Stimulated activated CD4-positive, alpha-beta T cell treated with anti-CD3 and anti-CD28 coated beads, Interleukin-4, amount 100 ng/mL, for 1 hour (primary cell): ENCODE data around the gene SLC44A5.
"Not testable (repeated sequence)": the region's sequence is repeated elsewhere in the genome, so short reads cannot be mapped to it uniquely, and the experiment has no call there.

ENCODE experiments used
- DNase-seq: peaks from one replicate; pipeline ENCODE4 v3.0.0-alpha.2; 2020

Gene SLC44A5

GRCh38 chr1:75354267-75354666 lies 256.6 kb downstream of the SLC44A5 start:
- not testable (repeated sequence) for DNase-seq

GRCh38 chr1:75353051-75353450 lies 257.9 kb downstream of the SLC44A5 start:
- DNase-seq = no peak

GRCh38 chr1:75345538-75346292 lies 265.2 kb downstream of the SLC44A5 start:
- no peak for DNase-seq

- no peak for DNase-seq
Measured at GRCh38 chr1:75342786-75343185, 268.1 kb downstream of the SLC44A5 start.

- DNase-seq = no peak
Measured at GRCh38 chr1:75341537-75341936, 269.4 kb downstream of the SLC44A5 start.

- no peak for DNase-seq
Measured at GRCh38 chr1:75338616-75339483, 272.1 kb downstream of the SLC44A5 start.

GRCh38 chr1:75334876-75335389 lies 276.0 kb downstream of the SLC44A5 start:
- DNase-seq = no peak

- DNase-seq = no peak
Measured at GRCh38 chr1:75330624-75331023, 280.3 kb downstream of the SLC44A5 start.

GRCh38 chr1:75328691-75329090 lies 282.2 kb downstream of the SLC44A5 start:
- no peak for DNase-seq

- no peak for DNase-seq
Measured at GRCh38 chr1:75327395-75327794, 283.5 kb downstream of the SLC44A5 start.

- no peak for DNase-seq
Measured at GRCh38 chr1:75317976-75318375, 292.9 kb downstream of the SLC44A5 start.

GRCh38 chr1:75316230-75316629 lies 294.7 kb downstream of the SLC44A5 start:
- no peak for DNase-seq

- no peak for DNase-seq
Measured at GRCh38 chr1:75312620-75313019, 298.3 kb downstream of the SLC44A5 start.

- no peak for DNase-seq
Measured at GRCh38 chr1:75310067-75310466, 300.8 kb downstream of the SLC44A5 start.

GRCh38 chr1:75308365-75308764 lies 302.5 kb downstream of the SLC44A5 start:
- DNase-seq = no peak

GRCh38 chr1:75305061-75305460 lies 305.9 kb downstream of the SLC44A5 start:
- DNase-seq = no peak

- DNase-seq = no peak
Measured at GRCh38 chr1:75293270-75293669, 317.6 kb downstream of the SLC44A5 start.

GRCh38 chr1:75292013-75292412 lies 318.9 kb downstream of the SLC44A5 start:
- DNase-seq = no peak

GRCh38 chr1:75276385-75276784 lies 334.5 kb downstream of the SLC44A5 start:
- DNase-seq = no peak

GRCh38 chr1:75275631-75276030 lies 335.3 kb downstream of the SLC44A5 start:
- DNase-seq = no peak

- DNase-seq = no peak
Measured at GRCh38 chr1:75274920-75275506, 335.9 kb downstream of the SLC44A5 start.

GRCh38 chr1:75273110-75273509 lies 337.8 kb downstream of the SLC44A5 start:
- no peak for DNase-seq

GRCh38 chr1:75265792-75266191 lies 345.1 kb downstream of the SLC44A5 start:
- DNase-seq = no peak

GRCh38 chr1:75264112-75264511 lies 346.8 kb downstream of the SLC44A5 start:
- DNase-seq = no peak
